DOHH2 (cell line): ENCODE results near the gene KIF1A.

ENCODE experiments used
- H3F3A ChIP-seq: fragments of 200-600 bp; sonication (generic), shearing (Covaris generic); 2 replicates; pipeline ENCODE4 v1.6.0; 2016; ENCODE audit warnings: antibody characterized with exemption, mild to moderate bottlenecking; ENCODE audit not compliant: control insufficient read depth, insufficient read depth
- H3K27ac ChIP-seq: fragments of 200-600 bp; sonication (generic); 2 replicates; pipeline ENCODE4 v1.5.1; 2014; ENCODE audit warnings: low read depth, mild to moderate bottlenecking, low read length, moderate library complexity
- H3K27me3 ChIP-seq: fragments of 200-600 bp; sonication (generic); 2 replicates; pipeline ENCODE4 v1.6.1; 2014; ENCODE audit warnings: mild to moderate bottlenecking, low read length, mixed read lengths; ENCODE audit not compliant: control insufficient read depth
- H3K36me3 ChIP-seq: fragments of 200-600 bp; sonication (generic); 2 replicates; pipeline ENCODE4 v1.6.1; 2014; ENCODE audit warnings: mild to moderate bottlenecking, low read length, moderate library complexity, mixed read lengths; ENCODE audit not compliant: control insufficient read depth
- H3K4me1 ChIP-seq: fragments of 200-600 bp; sonication (generic); 2 replicates; pipeline ENCODE4 v1.6.1; 2014; ENCODE audit warnings: mild to moderate bottlenecking, low read length, mixed read lengths; ENCODE audit not compliant: control insufficient read depth
- H3K4me2 ChIP-seq: fragments of 200-600 bp; sonication (generic); 2 replicates; pipeline ENCODE4 v1.6.0; 2014; ENCODE audit warnings: mild to moderate bottlenecking, low read length, moderate library complexity
- H3K4me3 ChIP-seq: fragments of 200-600 bp; sonication (generic); 2 replicates; pipeline ENCODE4 v1.5.1; 2014; ENCODE audit warnings: mild to moderate bottlenecking, low read length, mixed read lengths
- H3K79me2 ChIP-seq: fragments of 200-600 bp; sonication (generic); 2 replicates; pipeline ENCODE4 v1.6.1; 2014; ENCODE audit warnings: mild to moderate bottlenecking, low read length, mixed read lengths; ENCODE audit not compliant: control insufficient read depth
- H3K9me2 ChIP-seq: fragments of 200-600 bp; sonication (generic); replicated peaks from 2 replicates; pipeline ENCODE4 v1.6.1; 2014; ENCODE audit warnings: mild to moderate bottlenecking, low read length, mixed read lengths; ENCODE audit not compliant: control insufficient read depth
- H3K9me3 ChIP-seq: fragments of 200-600 bp; sonication (generic); 2 replicates; pipeline ENCODE4 v1.6.1; 2014; ENCODE audit warnings: antibody characterized with exemption, low read length, mixed read lengths; ENCODE audit not compliant: control insufficient read depth, insufficient read depth
- H4K20me1 ChIP-seq: fragments of 200-600 bp; sonication (generic); 2 replicates; pipeline ENCODE4 v1.6.0; 2014; ENCODE audit warnings: low read depth, mild to moderate bottlenecking, antibody characterized with exemption, low read length, moderate library complexity; ENCODE audit not compliant: control insufficient read depth, insufficient read depth
- EZH2phosphoT487 ChIP-seq: fragments of 200-600 bp; sonication (generic); IDR thresholded peaks from 2 replicates; pipeline ENCODE4 v1.6.1; 2017; ENCODE audit warnings: borderline replicate concordance, mild to moderate bottlenecking, antibody characterized with exemption, low read length, moderate library complexity, mixed read lengths
- TF ChIP-seq, protein P1 (sequence below): fragments of 200-600 bp; sonication (generic); IDR thresholded peaks from one replicate; pipeline ENCODE4 v1.5.1; 2014; ENCODE audit warnings: antibody characterized with exemption, mild to moderate bottlenecking, low read depth, low read length; ENCODE audit not compliant: poor library complexity, severe bottlenecking

Gene KIF1A

GRCh38 chr2:240832921-240833494, 13.0 kb upstream of the KIF1A start:
- Histone ChIP-seq H3K4me1 (0 out of 2 replicates have a peak, but pooled peaks cover 3% of the 10 kb centered on the region), H3K4me2 (no peak overlapping the region), H3F3A (no peaks in the 10 kb centered on the region), H4K20me1 (no peaks in the 10 kb centered on the region), H3K79me2 (no peaks in the 10 kb centered on the region), H3K9me2 (no peaks in the 10 kb centered on the region), H3K27me3 (no peaks in the 10 kb centered on the region), H3K9me3 (peaks cover 5% of the 10 kb centered on the region; the same call in 1 of the 2 replicates), H3K4me3 (no peak overlapping the region), H3K27ac (no peak overlapping the region), H3K36me3 (no peaks in the 10 kb centered on the region)
- TF ChIP-seq, protein P1, sequence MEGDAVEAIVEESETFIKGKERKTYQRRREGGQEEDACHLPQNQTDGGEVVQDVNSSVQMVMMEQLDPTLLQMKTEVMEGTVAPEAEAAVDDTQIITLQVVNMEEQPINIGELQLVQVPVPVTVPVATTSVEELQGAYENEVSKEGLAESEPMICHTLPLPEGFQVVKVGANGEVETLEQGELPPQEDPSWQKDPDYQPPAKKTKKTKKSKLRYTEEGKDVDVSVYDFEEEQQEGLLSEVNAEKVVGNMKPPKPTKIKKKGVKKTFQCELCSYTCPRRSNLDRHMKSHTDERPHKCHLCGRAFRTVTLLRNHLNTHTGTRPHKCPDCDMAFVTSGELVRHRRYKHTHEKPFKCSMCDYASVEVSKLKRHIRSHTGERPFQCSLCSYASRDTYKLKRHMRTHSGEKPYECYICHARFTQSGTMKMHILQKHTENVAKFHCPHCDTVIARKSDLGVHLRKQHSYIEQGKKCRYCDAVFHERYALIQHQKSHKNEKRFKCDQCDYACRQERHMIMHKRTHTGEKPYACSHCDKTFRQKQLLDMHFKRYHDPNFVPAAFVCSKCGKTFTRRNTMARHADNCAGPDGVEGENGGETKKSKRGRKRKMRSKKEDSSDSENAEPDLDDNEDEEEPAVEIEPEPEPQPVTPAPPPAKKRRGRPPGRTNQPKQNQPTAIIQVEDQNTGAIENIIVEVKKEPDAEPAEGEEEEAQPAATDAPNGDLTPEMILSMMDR, result no peak
- no peak for TF ChIP-seq EZH2phosphoT487

GRCh38 chr2:240832205-240832727, 12.2 kb upstream of the KIF1A start:
- H3K9me2 ChIP-seq, result no peaks in the 10 kb centered on the region
- H3K36me3 ChIP-seq, result no peaks in the 10 kb centered on the region
- H3K79me2 ChIP-seq, result no peaks in the 10 kb centered on the region
- H4K20me1 ChIP-seq, result no peaks in the 10 kb centered on the region
- 0 out of 2 replicates have a peak, but pooled peaks cover 3% of the 10 kb centered on the region for H3K4me1 ChIP-seq
- no peak overlapping the region for H3K4me3 ChIP-seq
- H3K9me3 ChIP-seq, result peaks cover 5% of the 10 kb centered on the region; the same call in 1 of the 2 replicates
- H3F3A ChIP-seq, result no peaks in the 10 kb centered on the region
- TF ChIP-seq EZH2phosphoT487, result no peak
- TF ChIP-seq, protein P1, result no peak
- H3K4me2 ChIP-seq, result peak overlapping the region; percentile 21; the same call in 1 of the 2 replicates
- H3K27ac ChIP-seq, result no peak overlapping the region
- H3K27me3 ChIP-seq, result no peaks in the 10 kb centered on the region

- no peaks in the 10 kb centered on the region for H3F3A ChIP-seq
- H3K27me3 ChIP-seq, result no peaks in the 10 kb centered on the region
- H3K9me3 ChIP-seq, result peaks cover 5% of the 10 kb centered on the region; the same call in 1 of the 2 replicates
- no peaks in the 10 kb centered on the region for H4K20me1 ChIP-seq
- H3K4me1 ChIP-seq, result 0 out of 2 replicates have a peak, but pooled peaks cover 3% of the 10 kb centered on the region
- no peak overlapping the region for H3K4me3 ChIP-seq
- H3K4me2 ChIP-seq, result peak overlapping the region; percentile 21; the same call in 1 of the 2 replicates
- no peaks in the 10 kb centered on the region for H3K79me2 ChIP-seq
- H3K27ac ChIP-seq, result no peak overlapping the region
- H3K36me3 ChIP-seq, result no peaks in the 10 kb centered on the region
- TF ChIP-seq EZH2phosphoT487, result no peak
- TF ChIP-seq, protein P1, result no peak
- H3K9me2 ChIP-seq, result no peaks in the 10 kb centered on the region
Measured at GRCh38 chr2:240831594-240832204, 11.7 kb upstream of the KIF1A start.
